Chondrocyte (in vitro differentiated cells): ENCODE data around the gene ZNF430. TPM values are rescaled to one million over a fixed set of nuclear protein-coding genes. Genes with fewer than 3 reads are reported as not detected.

Source experiments
- DNase-seq: peaks from one replicate; pipeline ENCODE4 v3.0.0; 2021; ENCODE audit warnings: mixed read lengths, low spot score
- H3K27ac Mint-ChIP-seq: one replicate; pipeline ENCODE4 v1.8.0; 2021; ENCODE audit warnings: mild to moderate bottlenecking, moderate library complexity, mixed read lengths; ENCODE audit not compliant: unreplicated experiment
- H3K27me3 Mint-ChIP-seq: 2 replicates; pipeline ENCODE4 v1.8.0; 2021; ENCODE audit warnings: low read depth, mixed read lengths
- H3K36me3 Mint-ChIP-seq: 2 replicates; pipeline ENCODE4 v1.8.0; 2021; ENCODE audit warnings: low read depth, mixed read lengths
- H3K4me1 Mint-ChIP-seq: 2 replicates; pipeline ENCODE4 v1.8.0; 2021; ENCODE audit warnings: low read depth, mild to moderate bottlenecking, mixed read lengths
- H3K4me3 Mint-ChIP-seq: one replicate; pipeline ENCODE4 v1.8.0; 2021; ENCODE audit warnings: mild to moderate bottlenecking, moderate library complexity, mixed read lengths; ENCODE audit not compliant: unreplicated experiment
- H3K9me3 Mint-ChIP-seq: 2 replicates; pipeline ENCODE4 v1.8.0; 2021; ENCODE audit warnings: low read depth, mixed read lengths
- total RNA-seq: library from RNA; stranded (reverse); gene quantifications from 3 replicates; pipeline ENCODE4 v1.2.1, GENCODE V29; 2021
- TF ChIP-seq, protein P1 (sequence below): fragments of 200-600 bp; sonication (generic); IDR thresholded peaks from 2 replicates; pipeline ENCODE4 v1.5.0; 2021; ENCODE audit warnings: antibody characterized with exemption, mild to moderate bottlenecking, moderate library complexity

ZNF430 gene
- total RNA-seq, 1 donor from 2014 or later = 8.5 TPM

DNA sequence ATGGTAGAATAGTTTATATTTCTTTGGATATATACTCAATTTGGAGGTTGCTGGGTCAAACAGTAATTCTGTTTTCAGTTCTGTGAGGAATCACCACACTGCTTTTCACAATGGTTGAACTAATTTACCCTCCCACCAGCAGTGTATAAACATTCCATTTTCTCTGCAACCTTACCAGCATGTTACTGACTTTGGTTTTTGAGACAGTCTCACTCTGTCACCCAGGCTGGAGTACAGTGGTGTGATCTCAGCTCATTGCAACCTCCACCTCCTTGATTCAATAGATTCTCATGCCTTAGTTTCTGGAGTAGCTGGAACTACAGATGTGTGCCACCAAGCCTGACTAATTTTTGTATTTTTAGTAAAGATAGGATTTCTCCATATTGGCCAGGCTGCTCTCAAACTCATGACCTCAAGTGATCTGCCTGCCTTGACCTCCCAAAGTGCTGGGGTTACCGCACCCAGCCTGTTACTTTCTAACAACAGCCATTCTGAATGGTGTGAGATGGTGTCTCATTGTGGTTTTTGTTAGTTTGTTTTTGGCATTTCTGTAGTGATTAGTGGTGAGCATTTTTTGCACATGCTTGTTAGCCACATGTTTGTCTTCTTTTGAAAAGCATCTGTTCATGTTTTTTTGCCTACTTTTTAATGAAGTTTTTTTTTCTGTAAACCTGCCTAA lies 74.0 kb downstream of the ZNF430 start:
- TF ChIP-seq, protein P1, sequence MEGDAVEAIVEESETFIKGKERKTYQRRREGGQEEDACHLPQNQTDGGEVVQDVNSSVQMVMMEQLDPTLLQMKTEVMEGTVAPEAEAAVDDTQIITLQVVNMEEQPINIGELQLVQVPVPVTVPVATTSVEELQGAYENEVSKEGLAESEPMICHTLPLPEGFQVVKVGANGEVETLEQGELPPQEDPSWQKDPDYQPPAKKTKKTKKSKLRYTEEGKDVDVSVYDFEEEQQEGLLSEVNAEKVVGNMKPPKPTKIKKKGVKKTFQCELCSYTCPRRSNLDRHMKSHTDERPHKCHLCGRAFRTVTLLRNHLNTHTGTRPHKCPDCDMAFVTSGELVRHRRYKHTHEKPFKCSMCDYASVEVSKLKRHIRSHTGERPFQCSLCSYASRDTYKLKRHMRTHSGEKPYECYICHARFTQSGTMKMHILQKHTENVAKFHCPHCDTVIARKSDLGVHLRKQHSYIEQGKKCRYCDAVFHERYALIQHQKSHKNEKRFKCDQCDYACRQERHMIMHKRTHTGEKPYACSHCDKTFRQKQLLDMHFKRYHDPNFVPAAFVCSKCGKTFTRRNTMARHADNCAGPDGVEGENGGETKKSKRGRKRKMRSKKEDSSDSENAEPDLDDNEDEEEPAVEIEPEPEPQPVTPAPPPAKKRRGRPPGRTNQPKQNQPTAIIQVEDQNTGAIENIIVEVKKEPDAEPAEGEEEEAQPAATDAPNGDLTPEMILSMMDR = no peak
- no peak for DNase-seq
- H3K27me3 Mint-ChIP-seq = no peaks in the 10 kb centered on the region
- H3K4me3 Mint-ChIP-seq = no peak overlapping the region
- H3K27ac Mint-ChIP-seq = no peak overlapping the region
- H3K4me1 Mint-ChIP-seq = peaks cover 21% of the 10 kb centered on the region
- H3K9me3 Mint-ChIP-seq = no peaks in the 10 kb centered on the region
- peaks cover 6% of the 10 kb centered on the region for H3K36me3 Mint-ChIP-seq

DNA sequence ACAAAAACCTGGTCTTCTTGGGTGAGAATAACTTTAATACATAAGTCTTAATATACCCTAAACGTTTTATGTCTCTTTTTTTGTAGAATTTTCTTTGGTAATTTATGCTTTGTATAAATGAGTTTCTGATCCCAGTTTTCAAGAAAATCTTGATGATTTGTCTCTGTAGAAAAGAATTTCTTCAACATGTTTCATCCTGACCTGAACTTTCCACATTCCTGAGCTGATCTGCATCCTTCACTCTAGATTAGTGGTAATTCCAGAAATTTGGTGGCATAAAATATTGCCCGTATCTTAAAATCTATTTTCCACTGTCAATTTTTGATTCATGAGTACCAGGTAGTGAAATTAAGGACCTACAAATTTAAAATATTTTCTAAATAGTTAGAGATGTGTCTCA lies 77.8 kb downstream of the ZNF430 start:
- H3K9me3 Mint-ChIP-seq = no peaks in the 10 kb centered on the region
- H3K4me3 Mint-ChIP-seq = no peak overlapping the region
- H3K36me3 Mint-ChIP-seq = peaks cover 6% of the 10 kb centered on the region
- DNase-seq = no peak
- TF ChIP-seq, protein P1 = no peak
- H3K4me1 Mint-ChIP-seq = peaks cover 4% of the 10 kb centered on the region
- H3K27me3 Mint-ChIP-seq = no peaks in the 10 kb centered on the region
- peak overlapping the region; percentile 45 for H3K27ac Mint-ChIP-seq

DNA sequence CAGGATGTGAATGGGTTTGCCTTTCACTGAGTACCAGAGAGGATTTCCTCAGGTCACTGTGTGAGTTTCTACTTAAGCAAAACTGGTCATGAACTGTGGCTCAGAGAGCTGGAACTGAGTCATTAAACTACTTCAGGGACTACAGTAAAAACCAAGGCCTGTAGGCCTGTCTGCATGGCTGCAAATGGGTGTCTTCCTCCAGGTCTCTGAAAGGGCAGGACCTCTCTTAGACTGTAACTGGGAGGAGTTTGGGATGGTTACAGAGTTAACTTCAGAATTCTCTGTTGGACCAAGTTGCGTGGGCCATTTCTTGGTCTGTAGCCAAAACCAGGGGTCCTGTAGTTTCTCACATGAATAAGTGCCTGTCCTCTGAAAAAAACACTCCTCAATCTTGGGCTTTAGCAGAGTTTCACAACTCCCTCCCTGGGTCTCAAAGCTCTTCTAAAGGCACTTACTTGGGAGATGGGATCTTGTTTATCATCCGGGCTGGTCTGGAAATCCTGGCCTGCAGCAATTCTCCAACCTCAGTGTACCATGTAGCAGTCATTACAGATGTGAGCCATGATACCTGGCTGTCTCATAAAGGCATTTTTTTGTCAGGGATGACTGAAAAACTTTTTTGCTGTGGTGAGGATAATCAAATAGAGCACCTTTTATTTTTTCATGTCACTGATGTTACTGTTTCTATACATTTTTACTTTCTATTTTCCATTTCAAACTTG lies 81.2 kb downstream of the ZNF430 start:
- TF ChIP-seq, protein P1 = no peak
- Mint-ChIP-seq H3K36me3 (peaks cover 13% of the 10 kb centered on the region), H3K4me3 (no peak overlapping the region), H3K9me3 (no peaks in the 10 kb centered on the region), H3K27ac (no peak overlapping the region), H3K27me3 (no peaks in the 10 kb centered on the region), H3K4me1 (no peaks in the 10 kb centered on the region)
- DNase-seq = no peak

DNA sequence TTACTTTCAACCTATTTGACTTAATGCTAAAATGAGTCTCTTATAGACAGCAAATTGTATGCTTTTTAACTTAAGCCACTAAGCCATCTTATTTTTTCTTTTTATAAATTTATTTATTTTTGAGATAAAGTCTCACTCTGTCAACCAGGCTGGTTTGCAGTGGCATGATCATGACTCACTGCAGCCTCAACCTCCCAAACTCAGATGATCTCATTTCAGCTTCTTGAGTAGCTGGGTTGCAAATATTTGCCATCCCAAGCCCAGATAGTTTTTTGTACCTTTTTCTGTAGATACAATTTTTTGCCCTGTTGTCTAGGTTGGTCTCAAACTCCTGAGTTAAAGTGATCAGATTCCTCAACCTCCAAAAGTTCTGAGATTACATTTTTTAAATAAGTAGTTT lies 88.7 kb downstream of the ZNF430 start:
- Mint-ChIP-seq H3K27me3 (no peaks in the 10 kb centered on the region), H3K27ac (peak overlapping the region; percentile 38), H3K9me3 (peaks cover 7% of the 10 kb centered on the region), H3K4me3 (no peak overlapping the region), H3K36me3 (peaks cover 20% of the 10 kb centered on the region), H3K4me1 (peaks cover 6% of the 10 kb centered on the region)
- no peak for DNase-seq
- TF ChIP-seq, protein P1 = no peak

Other genes with a start within 250 kb of the ZNF430 start
- 1.3 to 6.1 TPM (median 3.2 TPM) in 3 replicates for gene ZNF66, start 244.4 kb upstream of the ZNF430 start, total RNA-seq
- gene ZNF85, start 97.4 kb upstream of the ZNF430 start, total RNA-seq = 5.3 to 11.2 TPM (median 6.4 TPM) in 3 replicates
- gene ZNF714, start 61.5 kb downstream of the ZNF430 start, total RNA-seq = 5.0 to 10.3 TPM (median 5.2 TPM) in 3 replicates
- 7.9 to 12.3 TPM (median 8.6 TPM) in 3 replicates for gene ZNF431, start 121.4 kb downstream of the ZNF430 start, total RNA-seq